Retinal pigment epithelial cell (primary cell): ENCODE measurements around the gene SSX2IP.
A peak's percentile ranks its signal among the peaks of the same experiment; 100 is the strongest.

ENCODE experiments used
- DNase-seq: peaks from one replicate; pipeline ENCODE4 v3.0.0-alpha.2; 2010; ENCODE audit warnings: low read depth
- H3K4me3 ChIP-seq: 2 replicates; pipeline ENCODE4 v1.5.1; 2011; ENCODE audit warnings: mild to moderate bottlenecking, low read length, control low read depth, moderate library complexity
- CTCF ChIP-seq: conservative IDR thresholded peaks from 2 replicates; pipeline ENCODE4 v1.5.1; 2011; ENCODE audit warnings: low read depth, low read length, control low read depth, inconsistent platforms

The SSX2IP gene

GRCh38 chr1:84675631-84676030, 14.6 kb downstream of the SSX2IP start:
- DNase-seq: no peak
- TF ChIP-seq CTCF: no peak
- H3K4me3 ChIP-seq: no peak overlapping the region

GRCh38 chr1:84675106-84675505, 15.2 kb downstream of the SSX2IP start:
- TF ChIP-seq CTCF: no peak
- no peak for DNase-seq
- no peak overlapping the region for H3K4me3 ChIP-seq

GRCh38 chr1:84674705-84675104, 15.6 kb downstream of the SSX2IP start:
- DNase-seq: no peak
- no peak overlapping the region for H3K4me3 ChIP-seq
- TF ChIP-seq CTCF: no peak

GRCh38 chr1:84674021-84674420, 16.2 kb downstream of the SSX2IP start:
- H3K4me3 ChIP-seq: no peak overlapping the region

GRCh38 chr1:84672080-84672854, 18.0 kb downstream of the SSX2IP start:
- no peak for TF ChIP-seq CTCF

More at GRCh38 chr1:84674021-84674420, 16.2 kb downstream of the SSX2IP start:
- no peak for DNase-seq
- TF ChIP-seq CTCF: no peak

GRCh38 chr1:84669831-84670230, 20.4 kb downstream of the SSX2IP start:
- H3K4me3 ChIP-seq: no peak overlapping the region
- DNase-seq: no peak
- no peak for TF ChIP-seq CTCF

More at GRCh38 chr1:84672080-84672854, 18.0 kb downstream of the SSX2IP start:
- DNase-seq: no peak
- H3K4me3 ChIP-seq: no peak overlapping the region

- peak; percentile 43 for TF ChIP-seq CTCF
- no peak overlapping the region for H3K4me3 ChIP-seq
- DNase-seq: no peak
Measured at GRCh38 chr1:84668185-84668584, 22.1 kb downstream of the SSX2IP start.
